Lower lobe of right lung (tissue), 2 donors: ENCODE measurements around the gene ABHD3. TPM values are rescaled to one million over a fixed set of nuclear protein-coding genes. Genes with fewer than 3 reads are reported as not detected.
A peak's percentile ranks its signal among the peaks of the same experiment; 100 is the strongest.

Experiments
- ATAC-seq, 2 donors: fragments of 200-7000 bp; cut with Tn5 transposase; one replicate each; pipeline ENCODE4 v1.9.1; 2020 to 2022; ENCODE audit warnings: mild to moderate bottlenecking in 2 of 2, moderate library complexity in 2 of 2
- DNase-seq: peaks from one replicate; pipeline ENCODE4 v3.0.0-alpha.2; 2020
- H3K27ac ChIP-seq: fragments of 200-600 bp; one replicate; pipeline ENCODE4 v1.8.0; 2022
- H3K27me3 ChIP-seq: fragments of 200-600 bp; one replicate; pipeline ENCODE4 v1.8.0; 2022; ENCODE audit warnings: low read depth
- H3K36me3 ChIP-seq: fragments of 200-600 bp; one replicate; pipeline ENCODE4 v1.8.0; 2022; ENCODE audit warnings: mild to moderate bottlenecking
- H3K4me1 ChIP-seq: fragments of 200-600 bp; one replicate; pipeline ENCODE4 v1.8.0; 2022
- H3K4me3 ChIP-seq: fragments of 200-600 bp; one replicate; pipeline ENCODE4 v1.8.0; 2022; ENCODE audit warnings: mild to moderate bottlenecking
- H3K9me3 ChIP-seq: fragments of 200-600 bp; one replicate; pipeline ENCODE4 v1.8.0; 2022
- CTCF ChIP-seq: fragments of 200-600 bp; IDR thresholded peaks from one replicate; pipeline ENCODE4 v1.8.0; 2022; ENCODE audit warnings: antibody characterized with exemption, mild to moderate bottlenecking
- intact Hi-C: fragments of 100-400 bp; cut with DNase I; formaldehyde crosslinking; loops from one replicate; pipeline ENCODE4 v1.11.0; 2022
- microRNA-seq: library from miRNA; unstranded; fragments of <30 nt; microRNA quantifications from one replicate; pipeline ENCODE4 v1.2.0, GENCODE V29; 2020; ENCODE audit warnings: borderline number of aligned reads
- total RNA-seq: library from RNA; stranded (reverse); fragmentation: NEBNext Ultra II Directional; extraction: Animal tissue kit (Norgen Biotek cat#: 25700); gene quantifications from one replicate; pipeline ENCODE4 v1.2.1, GENCODE V29; 2021
- donor health status: DM: no; HTN: yes; CAD: no; lungs with severe emphysema.

ABHD3 gene
- total RNA-seq, 1 donor from 2014 or later, result 32.0 TPM

DNA sequence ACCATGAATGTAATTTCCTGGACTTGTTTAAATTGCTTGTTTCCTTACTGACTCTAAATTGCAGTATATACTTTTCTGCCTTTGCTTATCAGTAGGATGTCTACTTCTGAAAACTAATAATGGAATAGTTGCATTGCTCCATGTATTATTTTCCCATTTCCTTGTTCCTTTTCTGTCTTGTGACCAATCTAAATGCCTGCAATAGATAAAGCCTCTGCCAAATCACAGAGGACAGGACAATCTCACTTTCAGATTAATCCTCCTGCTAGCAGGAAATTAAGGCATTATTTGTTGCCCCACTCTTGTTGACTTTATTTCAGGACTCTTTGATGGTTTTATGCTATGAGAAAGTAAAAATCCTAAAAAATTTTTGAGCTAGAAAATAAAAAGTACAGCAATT is 99.4 kb downstream of the ABHD3 start:
- Histone ChIP-seq H3K4me1 (peaks cover 8% of the 10 kb centered on the region), H3K4me3 (no peak overlapping the region), H3K27ac (peak overlapping the region; percentile 49), H3K9me3 (no peaks in the 10 kb centered on the region), H3K27me3 (no peaks in the 10 kb centered on the region), H3K36me3 (no peaks in the 10 kb centered on the region)
- DNase-seq, result no peak
- ATAC-seq, result no peak
- no peak for TF ChIP-seq CTCF
- intact Hi-C loops, result no loop called here

- no peak for TF ChIP-seq CTCF
- no peak overlapping the region for H3K4me3 ChIP-seq
- peaks cover 8% of the 10 kb centered on the region for H3K4me1 ChIP-seq
- peak overlapping the region; percentile 49 for H3K27ac ChIP-seq
- H3K27me3 ChIP-seq, result no peaks in the 10 kb centered on the region
- no peak for DNase-seq
- ATAC-seq, result no peak
- intact Hi-C loops, result no loop called here
- no peaks in the 10 kb centered on the region for H3K9me3 ChIP-seq
- no peaks in the 10 kb centered on the region for H3K36me3 ChIP-seq
Observed at GRCh38 chr18:21604671-21605070, 99.9 kb downstream of the ABHD3 start.

GRCh38 chr18:21602299-21602587 is 102.3 kb downstream of the ABHD3 start:
- TF ChIP-seq CTCF, result no peak
- Histone ChIP-seq H3K36me3 (no peaks in the 10 kb centered on the region), H3K27ac (no peak overlapping the region), H3K4me1 (peaks cover 27% of the 10 kb centered on the region), H3K4me3 (no peak overlapping the region), H3K9me3 (no peaks in the 10 kb centered on the region), H3K27me3 (no peaks in the 10 kb centered on the region)
- intact Hi-C loops, result no loop called here
- no peak for DNase-seq
- no peak for ATAC-seq

Small RNA genes within 50 kb of the gene (microRNA-seq; reads per million reads assigned to microRNA genes)
- gene MIR320C1, result not detected

Other genes with a start within 250 kb of the ABHD3 start
- gene ESCO1, start 104.1 kb downstream of the ABHD3 start, total RNA-seq, result 16.5 TPM
- gene SNRPD1, start 92.5 kb downstream of the ABHD3 start, total RNA-seq, result 29.3 TPM
- gene MIB1, start 36.0 kb upstream of the ABHD3 start, total RNA-seq, result 29.3 TPM